H1 (cell line): ENCODE measurements around the gene SPAG4.
A peak's percentile ranks its signal among the peaks of the same experiment; 100 is the strongest.

ENCODE experiments used
- CHD2 ChIP-seq: IDR thresholded peaks from 2 replicates; pipeline ENCODE4 v1.6.1; 2012; ENCODE audit warnings: low read length, improper control_type of control experiment
- CTCF ChIP-seq, 3 experiments: IDR thresholded peaks; 1 replicate in 2 of 3; 2 replicates in 1 of 3; pipeline versions ENCODE4 v1.5.1 to v1.6.1; 2011; ENCODE audit warnings: low read length in 3 of 3, mild to moderate bottlenecking in 3 of 3, inconsistent platforms in 2 of 3, low read depth in 1 of 3, moderate library complexity in 1 of 3; ENCODE audit not compliant: insufficient read depth in 1 of 3; ENCODE audit errors: control extremely low read depth in 1 of 3
- EZH2 ChIP-seq: fragments of 200-600 bp; sonication (generic); IDR thresholded peaks from 2 replicates; pipeline ENCODE4 v1.7.1; 2012; ENCODE audit warnings: low read depth, mild to moderate bottlenecking, moderate library complexity, low read length, inconsistent platforms; ENCODE audit not compliant: severe bottlenecking
- JUND ChIP-seq: IDR thresholded peaks from 2 replicates; pipeline ENCODE4 v1.6.1; 2011; ENCODE audit warnings: mild to moderate bottlenecking, improper control_type of control experiment, low read length
- RAD21 ChIP-seq, 2 experiments: IDR thresholded peaks in 1 of 2; conservative IDR thresholded peaks in 1 of 2; 2 replicates each; pipeline ENCODE4 v1.6.1; 2011; ENCODE audit warnings: low read depth in 2 of 2, low read length in 2 of 2, improper control_type of control experiment in 1 of 2, inconsistent platforms in 1 of 2, mild to moderate bottlenecking in 1 of 2, moderate library complexity in 1 of 2
- SAP30 ChIP-seq: fragments of 300-600 bp; sonication (generic); IDR thresholded peaks from 2 replicates; pipeline ENCODE4 v1.7.1; 2012; ENCODE audit warnings: low read length, moderate library complexity, mild to moderate bottlenecking, inconsistent platforms; ENCODE audit not compliant: insufficient read depth, insufficient replicate concordance
- SUZ12 ChIP-seq: fragments of 200-600 bp; sonication (generic); IDR thresholded peaks from 2 replicates; pipeline ENCODE4 v1.6.1; 2012; ENCODE audit warnings: mild to moderate bottlenecking, inconsistent platforms, low read length, moderate library complexity, mixed read lengths
- TAF1 ChIP-seq: IDR thresholded peaks from 2 replicates; pipeline ENCODE4 v1.6.1; 2011; ENCODE audit warnings: mild to moderate bottlenecking, low read depth, low read length
- TBP ChIP-seq: IDR thresholded peaks from 2 replicates; pipeline ENCODE4 v1.6.1; 2011; ENCODE audit warnings: low read depth, low read length, improper control_type of control experiment
- TEAD4 ChIP-seq: IDR thresholded peaks from 2 replicates; pipeline ENCODE4 v1.6.1; 2012; ENCODE audit warnings: low read depth, low read length, inconsistent platforms, mixed read lengths
- USF2 ChIP-seq: IDR thresholded peaks from 2 replicates; pipeline ENCODE4 v1.6.1; 2011; ENCODE audit warnings: low read length, improper control_type of control experiment

- no peak for TF ChIP-seq JUND
- TF ChIP-seq USF2 = no peak
- no peak for TF ChIP-seq SUZ12
- TF ChIP-seq TBP = no peak
- TF ChIP-seq CTCF (IDR thresholded peaks at IDR 0.05; ENCODE audit: control extremely low read depth in 1 of 3, insufficient read depth in 1 of 3, low read depth in 1 of 3, low read length in 3 of 3) = peak; percentile 80 to 89 (median 87)
- no peak for TF ChIP-seq TAF1
- TF ChIP-seq EZH2 = no peak
- TF ChIP-seq TEAD4 = no peak
- TF ChIP-seq RAD21 (IDR thresholded peaks at IDR 0.05 in 1 of 2, conservative IDR thresholded peaks at IDR 0.05 in 1 of 2; ENCODE audit: low read depth in 2 of 2, low read length in 2 of 2) = peak; percentile 59 to 77
- TF ChIP-seq SAP30 = no peak
- TF ChIP-seq CHD2 = no peak
Measured at GRCh38 chr20:35604449-35604747, 11.2 kb upstream of the SPAG4 start.
